Upper lobe of left lung (tissue), 6 donors: ENCODE results near the gene FRAS1. TPM values are rescaled to one million over a fixed set of nuclear protein-coding genes. Genes with fewer than 3 reads are reported as not detected.

Source experiments
- ATAC-seq, 2 donors: fragments of 200-7000 bp; cut with Tn5 transposase; one replicate each; pipeline ENCODE4 v1.9.1; 2022; ENCODE audit warnings: mild to moderate bottlenecking in 2 of 2, moderate library complexity in 2 of 2; ENCODE audit not compliant: low FRiP score in 2 of 2
- DNase-seq, 2 donors: peaks; one replicate each; pipeline ENCODE4 v3.0.0-alpha.2; 2019 to 2020
- H3K27ac ChIP-seq, 4 donors: fragments of 200-600 bp; sonication (generic); one replicate each; pipeline ENCODE4 v1.5.1; 2016 to 2019
- H3K27me3 ChIP-seq, 4 donors: fragments of 200-600 bp; sonication (generic); one replicate each; pipeline ENCODE4 v1.5.1; 2017 to 2019
- H3K36me3 ChIP-seq, 4 donors: fragments of 200-600 bp; sonication (generic); one replicate each; pipeline ENCODE4 v1.5.1; 2016 to 2019
- H3K4me1 ChIP-seq, 4 donors: fragments of 200-600 bp; sonication (generic); one replicate each; pipeline ENCODE4 v1.5.1; 2018 to 2019
- H3K4me3 ChIP-seq, 4 donors: fragments of 200-600 bp; sonication (generic); one replicate each; pipeline ENCODE4 v1.5.1; 2017 to 2019; ENCODE audit warnings: mild to moderate bottlenecking in 2 of 4, moderate library complexity in 1 of 4
- H3K9me3 ChIP-seq, 4 donors: fragments of 200-600 bp; sonication (generic); one replicate each; pipeline ENCODE4 v1.5.1; 2018 to 2019
- EP300 ChIP-seq, 4 donors: sonication (generic); formaldehyde crosslinking; IDR thresholded peaks; one replicate each; pipeline ENCODE4 v1.5.1; 2017; ENCODE audit warnings: antibody characterized with exemption in 4 of 4, control low read depth in 2 of 4
- POLR2A ChIP-seq, 4 donors: fragments of 450-650 bp; IDR thresholded peaks; one replicate each; pipeline ENCODE4 v1.5.1; 2016 to 2017; ENCODE audit warnings: antibody characterized with exemption in 4 of 4, mild to moderate bottlenecking in 2 of 4
- POLR2AphosphoS5 ChIP-seq, 2 donors: sonication (generic); formaldehyde crosslinking; IDR thresholded peaks; one replicate each; pipeline ENCODE4 v1.5.1; 2017; ENCODE audit warnings: antibody characterized with exemption in 2 of 2
- WGBS, 2 donors: methylation state at CpG; one replicate each; pipeline ENCODE4 v1.1.5; 2017 to 2018; 5-methylcytosine and 5-hydroxymethylcytosine counted together
- total RNA-seq, 6 donors: library from RNA; depleted of rRNA in 4 of 6; stranded (reverse); fragments of >200 nt in 4 of 6; gene quantifications; one replicate each; pipeline versions ENCODE4 v1.1.0 to v1.2.1, GENCODE V29; 2016 to 2021
- TF ChIP-seq, protein P1 (sequence below), 6 experiments: fragments of 450-650 bp in 4 of 6; fragments of 200-600 bp in 2 of 6; sonication (generic) in 2 of 6; IDR thresholded peaks; one replicate each; pipeline ENCODE4 v1.5.1; 2016 to 2019; ENCODE audit warnings: antibody characterized with exemption in 6 of 6
- donor health status: DM: no; HTN: no; CAD: no; lungs with moderate emphysema.
- donor health status: DM: no; HTN: yes; CAD: no; lungs with severe emphysema.

The FRAS1 gene
- total RNA-seq, 6 donors from 2014 or later: 3.9 to 11.2 (median 6.7) TPM

DNA sequence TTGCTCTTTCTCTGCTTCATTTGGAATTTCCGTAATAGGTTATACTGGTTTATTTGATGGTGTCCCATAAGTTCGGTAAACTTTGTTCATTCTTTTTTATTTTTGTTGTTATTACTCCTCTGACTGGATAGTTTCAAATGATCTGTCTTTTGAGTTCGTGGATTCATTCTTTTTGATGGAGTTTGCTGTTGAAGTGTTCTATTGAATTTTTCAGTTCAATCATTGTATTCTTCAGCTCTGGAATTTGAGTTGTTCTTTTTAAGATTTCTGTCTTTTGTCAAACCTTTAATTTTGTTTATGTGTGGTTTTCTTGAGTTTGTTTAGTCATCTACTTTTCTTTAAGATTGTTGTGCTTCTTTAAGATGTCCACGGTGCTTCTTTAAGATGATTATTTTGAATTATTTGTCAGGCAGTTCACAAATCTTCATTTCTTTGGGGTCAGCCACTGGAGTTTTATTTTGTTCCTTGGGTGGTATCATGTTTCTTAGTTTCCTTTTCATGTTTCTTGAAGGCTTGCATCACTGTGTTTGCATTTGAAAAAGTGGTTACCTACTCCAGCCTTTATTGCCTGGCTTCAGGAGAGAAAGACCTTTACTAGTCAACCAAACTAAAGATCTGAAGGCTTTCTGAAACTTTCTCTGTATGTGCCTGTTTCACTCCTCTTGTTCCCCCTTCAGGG lies 339.6 kb downstream of the FRAS1 start:
- TF ChIP-seq EP300 (IDR thresholded peaks at IDR 0.05) (no peak), POLR2A (IDR thresholded peaks at IDR 0.05) (no peak), POLR2AphosphoS5 (IDR thresholded peaks at IDR 0.05) (no peak)
- TF ChIP-seq, protein P1, sequence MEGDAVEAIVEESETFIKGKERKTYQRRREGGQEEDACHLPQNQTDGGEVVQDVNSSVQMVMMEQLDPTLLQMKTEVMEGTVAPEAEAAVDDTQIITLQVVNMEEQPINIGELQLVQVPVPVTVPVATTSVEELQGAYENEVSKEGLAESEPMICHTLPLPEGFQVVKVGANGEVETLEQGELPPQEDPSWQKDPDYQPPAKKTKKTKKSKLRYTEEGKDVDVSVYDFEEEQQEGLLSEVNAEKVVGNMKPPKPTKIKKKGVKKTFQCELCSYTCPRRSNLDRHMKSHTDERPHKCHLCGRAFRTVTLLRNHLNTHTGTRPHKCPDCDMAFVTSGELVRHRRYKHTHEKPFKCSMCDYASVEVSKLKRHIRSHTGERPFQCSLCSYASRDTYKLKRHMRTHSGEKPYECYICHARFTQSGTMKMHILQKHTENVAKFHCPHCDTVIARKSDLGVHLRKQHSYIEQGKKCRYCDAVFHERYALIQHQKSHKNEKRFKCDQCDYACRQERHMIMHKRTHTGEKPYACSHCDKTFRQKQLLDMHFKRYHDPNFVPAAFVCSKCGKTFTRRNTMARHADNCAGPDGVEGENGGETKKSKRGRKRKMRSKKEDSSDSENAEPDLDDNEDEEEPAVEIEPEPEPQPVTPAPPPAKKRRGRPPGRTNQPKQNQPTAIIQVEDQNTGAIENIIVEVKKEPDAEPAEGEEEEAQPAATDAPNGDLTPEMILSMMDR (IDR thresholded peaks at IDR 0.05): no peak
- WGBS, 2 donors: 87 to 88% methylated on average over 4 of the region's 4 CpGs
- DNase-seq (no peak), ATAC-seq (no peak)
- no peak overlapping the region for H3K27ac ChIP-seq
- no peaks in the 10 kb centered on the region for H3K4me1 ChIP-seq
- no peaks in the 10 kb centered on the region for H3K27me3 ChIP-seq
- peaks cover 0 to 11% (median 0%) of the 10 kb centered on the region in 4 donors for H3K9me3 ChIP-seq
- no peak overlapping the region for H3K4me3 ChIP-seq
- no peaks in the 10 kb centered on the region for H3K36me3 ChIP-seq

DNA sequence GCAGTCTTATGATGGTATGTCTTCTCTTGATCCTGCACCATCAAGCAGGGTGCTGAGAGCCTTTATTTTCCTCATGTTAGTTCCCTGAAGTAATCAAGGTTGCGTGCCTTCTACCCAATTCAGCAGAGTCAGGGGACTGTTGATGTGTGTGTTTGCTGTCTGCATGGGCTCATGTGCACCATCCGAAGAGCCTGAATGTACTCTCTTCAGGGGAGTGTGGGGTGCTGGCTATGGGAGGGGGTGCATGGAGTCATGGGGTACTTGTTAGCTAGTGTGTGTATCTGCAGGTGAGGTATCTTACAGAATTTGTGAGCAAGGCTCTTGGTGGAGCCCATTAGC lies 340.1 kb downstream of the FRAS1 start:
- Histone ChIP-seq H3K9me3 (peaks cover 0 to 11% (median 0%) of the 10 kb centered on the region in 4 donors), H3K4me3 (no peak overlapping the region), H3K27me3 (no peaks in the 10 kb centered on the region), H3K4me1 (no peaks in the 10 kb centered on the region), H3K36me3 (no peaks in the 10 kb centered on the region), H3K27ac (no peak overlapping the region)
- ATAC-seq: no peak
- TF ChIP-seq, protein P1 (IDR thresholded peaks at IDR 0.05): no peak
- TF ChIP-seq POLR2A (IDR thresholded peaks at IDR 0.05): no peak
- no peak for TF ChIP-seq EP300 (IDR thresholded peaks at IDR 0.05)
- TF ChIP-seq POLR2AphosphoS5 (IDR thresholded peaks at IDR 0.05): no peak
- WGBS, 2 donors: 91 to 94% methylated on average over 2 of the region's 2 CpGs
- no peak for DNase-seq

DNA sequence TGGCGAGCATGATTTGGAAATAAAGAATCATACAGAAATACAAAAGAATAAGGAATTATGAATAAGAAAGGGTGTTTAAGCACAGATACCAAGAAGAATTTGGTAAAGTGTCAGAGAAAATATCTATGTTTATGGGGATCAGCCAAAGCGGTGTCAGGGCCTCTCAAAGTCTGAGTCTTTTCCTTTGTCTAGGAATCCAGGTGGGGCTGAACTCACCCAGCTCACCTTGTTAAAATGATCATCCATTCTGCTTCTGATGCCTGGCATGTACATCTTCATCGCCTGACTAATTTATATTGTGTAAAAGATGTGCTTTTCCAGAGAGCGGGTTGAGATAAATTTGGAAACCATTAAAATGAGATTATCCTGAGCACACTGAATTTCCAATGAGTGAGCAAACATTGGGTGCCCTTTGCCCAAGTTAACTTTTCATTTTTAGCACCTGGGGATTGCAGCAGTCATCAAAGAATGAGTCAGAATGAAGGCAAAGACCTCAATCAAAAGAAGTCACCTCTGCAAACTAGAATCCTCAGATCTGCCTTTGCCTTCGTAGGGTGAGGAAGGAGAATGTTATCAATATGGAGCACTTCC lies 352.6 kb downstream of the FRAS1 start:
- no peaks in the 10 kb centered on the region for H3K36me3 ChIP-seq
- 95% methylated on average over 5 of the region's 5 CpGs for WGBS, 2 donors

DNA sequence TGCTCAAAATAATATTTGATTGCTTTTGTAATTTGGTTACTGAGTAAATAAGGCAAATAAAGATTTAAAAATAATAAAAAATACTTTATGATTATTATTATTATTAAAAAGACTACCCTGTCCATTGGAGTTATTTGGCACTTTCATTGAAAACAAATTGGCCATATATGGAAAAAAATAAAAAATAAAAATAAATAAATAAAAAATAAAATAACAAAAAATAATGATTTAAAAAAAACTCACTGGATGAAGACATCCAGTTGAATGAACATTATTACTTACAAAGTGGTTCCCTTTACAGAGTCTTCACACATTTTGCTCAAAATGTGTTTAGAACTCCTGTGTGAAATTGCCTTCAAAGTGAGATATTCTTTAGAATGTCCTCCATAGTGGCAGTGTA lies 353.1 kb downstream of the FRAS1 start:
- Histone ChIP-seq H3K27me3 (no peaks in the 10 kb centered on the region), H3K9me3 (no peaks in the 10 kb centered on the region), H3K27ac (no peak overlapping the region), H3K4me3 (no peak overlapping the region), H3K36me3 (no peaks in the 10 kb centered on the region), H3K4me1 (peaks cover 0 to 12% (median 4%) of the 10 kb centered on the region in 4 donors)
- DNase-seq: no peak
- TF ChIP-seq EP300 (IDR thresholded peaks at IDR 0.05) (no peak), POLR2A (IDR thresholded peaks at IDR 0.05) (no peak), POLR2AphosphoS5 (IDR thresholded peaks at IDR 0.05) (no peak)
- TF ChIP-seq, protein P1 (IDR thresholded peaks at IDR 0.05): no peak
- ATAC-seq: no peak

More for the DNA sequence above, 352.6 kb downstream of the FRAS1 start:
- Histone ChIP-seq H3K27ac (no peak overlapping the region), H3K4me1 (peaks cover 0 to 12% (median 4%) of the 10 kb centered on the region in 4 donors), H3K4me3 (no peak overlapping the region), H3K27me3 (no peaks in the 10 kb centered on the region), H3K9me3 (no peaks in the 10 kb centered on the region)
- TF ChIP-seq EP300 (IDR thresholded peaks at IDR 0.05) (no peak), POLR2AphosphoS5 (IDR thresholded peaks at IDR 0.05) (no peak), POLR2A (IDR thresholded peaks at IDR 0.05) (no peak)
- TF ChIP-seq, protein P1 (IDR thresholded peaks at IDR 0.05): no peak
- ATAC-seq: no peak
- DNase-seq: no peak

DNA sequence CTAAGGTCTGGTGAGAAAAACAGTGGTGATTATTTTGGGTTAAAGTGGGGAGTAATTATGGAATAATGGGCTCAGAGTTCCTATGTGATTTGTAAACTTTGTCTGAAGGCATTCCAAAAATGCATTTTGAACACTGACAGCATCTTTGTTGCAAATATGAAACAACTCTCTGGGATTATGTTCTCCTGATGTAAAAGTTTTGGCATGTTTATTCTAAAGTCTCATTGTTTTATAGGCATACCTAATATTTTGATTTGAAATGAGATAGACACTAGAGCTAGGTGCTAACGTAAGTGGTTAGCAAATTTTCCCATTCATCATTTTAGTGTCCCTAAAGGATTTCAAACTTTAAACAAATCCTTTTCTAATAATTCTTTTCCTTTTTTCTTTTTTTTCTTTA lies 353.6 kb downstream of the FRAS1 start:
- TF ChIP-seq, protein P1 (IDR thresholded peaks at IDR 0.05): no peak
- TF ChIP-seq POLR2AphosphoS5 (IDR thresholded peaks at IDR 0.05): no peak
- TF ChIP-seq POLR2A (IDR thresholded peaks at IDR 0.05): no peak
- TF ChIP-seq EP300 (IDR thresholded peaks at IDR 0.05): no peak
- H3K4me3 ChIP-seq: no peak overlapping the region
- no peaks in the 10 kb centered on the region for H3K9me3 ChIP-seq
- no peaks in the 10 kb centered on the region for H3K36me3 ChIP-seq
- no peak for DNase-seq
- H3K27me3 ChIP-seq: no peaks in the 10 kb centered on the region
- H3K4me1 ChIP-seq: peaks cover 0 to 12% (median 4%) of the 10 kb centered on the region in 4 donors
- 82 to 89% methylated on average over 1 of the region's 1 CpG for WGBS, 2 donors
- no peak for ATAC-seq
- H3K27ac ChIP-seq: no peak overlapping the region
